SK-N-SH treated with all-trans-retinoic acid at 6 μM for 48 hours (cell line): ENCODE results near the gene ACADL.
A peak's percentile ranks its signal among the peaks of the same experiment; 100 is the strongest.
"Not testable (repeated sequence)": the region's sequence is repeated elsewhere in the genome, so short reads cannot be mapped to it uniquely, and the experiment has no call there.

Experiments
- ATAC-seq: fragments of 200-7000 bp; cut with Tn5 transposase; 3 replicates; pipeline ENCODE4 v1.9.1; 2020; ENCODE audit warnings: mild to moderate bottlenecking, moderate library complexity
- ARNTL ChIP-seq: fragments of 450-650 bp; formaldehyde crosslinking; IDR thresholded peaks from 2 replicates; pipeline ENCODE4 v1.5.0; 2020; ENCODE audit warnings: low read depth, mild to moderate bottlenecking, moderate library complexity, borderline replicate concordance
- BACH2 ChIP-seq: fragments of 250-450 bp; sonication (Bioruptor Pico); IDR thresholded peaks from 2 replicates; pipeline ENCODE4 v1.9.0; 2021; ENCODE audit warnings: mild to moderate bottlenecking, borderline replicate concordance
- CSDC2 ChIP-seq: fragments of 250-450 bp; sonication (Bioruptor Pico); IDR thresholded peaks from 2 replicates; pipeline ENCODE4 v1.5.0; 2020; ENCODE audit warnings: mild to moderate bottlenecking, moderate library complexity
- ESRRG ChIP-seq: fragments of 250-450 bp; sonication (Bioruptor Pico); IDR thresholded peaks from 2 replicates; pipeline ENCODE4 v1.6.1; 2021; ENCODE audit warnings: mild to moderate bottlenecking
- ISL1 ChIP-seq: fragments of 250-450 bp; sonication (Bioruptor Pico); IDR thresholded peaks from 2 replicates; pipeline ENCODE4 v2.1.2; 2022; ENCODE audit warnings: mild to moderate bottlenecking, moderate library complexity
- PPARA ChIP-seq: fragments of 250-450 bp; sonication (Bioruptor Pico); IDR thresholded peaks from 2 replicates; pipeline ENCODE4 v1.5.0; 2020; ENCODE audit warnings: mild to moderate bottlenecking, borderline replicate concordance
- RARB ChIP-seq: fragments of 250-450 bp; sonication (Bioruptor Pico); IDR thresholded peaks from 2 replicates; pipeline ENCODE4 v1.8.0; 2021; ENCODE audit warnings: mild to moderate bottlenecking, moderate library complexity
- SNAI2 ChIP-seq: fragments of 250-450 bp; sonication (Bioruptor Pico); IDR thresholded peaks from 2 replicates; pipeline ENCODE4 v1.5.0; 2020; ENCODE audit warnings: mild to moderate bottlenecking, moderate library complexity
- TOX ChIP-seq: fragments of 250-450 bp; sonication (Bioruptor Pico); IDR thresholded peaks from 2 replicates; pipeline ENCODE4 v1.8.0; 2021; ENCODE audit warnings: mild to moderate bottlenecking, moderate library complexity, borderline replicate concordance
- ZC3H10 ChIP-seq: fragments of 250-450 bp; sonication (Bioruptor Pico); IDR thresholded peaks from 2 replicates; pipeline ENCODE4 v1.5.1; 2021; ENCODE audit warnings: mild to moderate bottlenecking, moderate library complexity
- ZFP3 ChIP-seq: fragments of 250-450 bp; sonication (Bioruptor Pico); IDR thresholded peaks from 2 replicates; pipeline ENCODE4 v1.5.0; 2020; ENCODE audit warnings: mild to moderate bottlenecking, moderate library complexity
- ZFP30 ChIP-seq: fragments of 450-650 bp; formaldehyde crosslinking; IDR thresholded peaks from 2 replicates; pipeline ENCODE4 v1.5.0; 2022; ENCODE audit warnings: mild to moderate bottlenecking, moderate library complexity
- ZNF565 ChIP-seq: fragments of 450-650 bp; formaldehyde crosslinking; conservative IDR thresholded peaks from 2 replicates; pipeline ENCODE4 v1.5.0; 2020; ENCODE audit warnings: low read depth, mild to moderate bottlenecking, moderate library complexity
- ZNF70 ChIP-seq: fragments of 450-650 bp; formaldehyde crosslinking; IDR thresholded peaks from 2 replicates; pipeline ENCODE4 v1.5.0; 2020; ENCODE audit warnings: mild to moderate bottlenecking, moderate library complexity
- ZNF8 ChIP-seq: fragments of 450-650 bp; formaldehyde crosslinking; IDR thresholded peaks from 2 replicates; pipeline ENCODE4 v1.5.0; 2020; ENCODE audit warnings: mild to moderate bottlenecking, moderate library complexity
- TF ChIP-seq, protein P1 (sequence below): fragments of 250-450 bp; sonication (Bioruptor Pico); IDR thresholded peaks from 2 replicates; pipeline ENCODE4 v1.5.1; 2021; ENCODE audit warnings: mild to moderate bottlenecking, moderate library complexity
- TF ChIP-seq, protein P2 (sequence below): fragments of 250-450 bp; sonication (Bioruptor Pico); IDR thresholded peaks from 2 replicates; pipeline ENCODE4 v1.8.0; 2020; ENCODE audit warnings: mild to moderate bottlenecking, moderate library complexity, borderline replicate concordance
- TF ChIP-seq, protein P3 (sequence below): fragments of 250-450 bp; sonication (Bioruptor Pico); IDR thresholded peaks from 2 replicates; pipeline ENCODE4 v1.5.1; 2020; ENCODE audit warnings: low read depth, mild to moderate bottlenecking, moderate library complexity
- TF ChIP-seq, protein P4 (sequence below): fragments of 250-450 bp; sonication (Bioruptor Pico); IDR thresholded peaks from 2 replicates; pipeline ENCODE4 v1.5.0; 2020; ENCODE audit warnings: mild to moderate bottlenecking, moderate library complexity
- TF ChIP-seq, protein P5 (sequence below): fragments of 250-450 bp; sonication (Bioruptor Pico); IDR thresholded peaks from 2 replicates; pipeline ENCODE4 v1.8.0; 2021; ENCODE audit warnings: low read depth, mild to moderate bottlenecking, moderate library complexity, borderline replicate concordance

ACADL gene

DNA sequence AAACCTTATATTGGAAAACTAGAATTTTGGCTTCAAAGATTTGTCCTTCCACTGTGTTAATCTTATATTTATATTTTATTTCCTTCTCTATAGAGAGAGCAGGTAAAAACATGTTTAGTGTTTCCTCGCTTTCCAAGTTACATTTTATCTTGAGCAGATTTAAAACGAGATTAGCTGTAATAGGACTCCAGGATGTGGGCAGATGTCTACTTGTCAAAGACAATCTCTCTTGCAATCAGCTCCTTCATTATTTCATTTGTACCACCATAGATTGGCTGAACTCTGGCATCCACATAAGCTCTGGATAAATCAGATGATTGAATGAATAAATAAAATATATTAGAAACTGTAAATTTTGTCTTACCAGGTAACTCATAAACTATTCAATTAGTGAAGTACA, 36.5 kb downstream of the ACADL start:
- no peak for TF ChIP-seq ZNF8
- TF ChIP-seq, protein P1, sequence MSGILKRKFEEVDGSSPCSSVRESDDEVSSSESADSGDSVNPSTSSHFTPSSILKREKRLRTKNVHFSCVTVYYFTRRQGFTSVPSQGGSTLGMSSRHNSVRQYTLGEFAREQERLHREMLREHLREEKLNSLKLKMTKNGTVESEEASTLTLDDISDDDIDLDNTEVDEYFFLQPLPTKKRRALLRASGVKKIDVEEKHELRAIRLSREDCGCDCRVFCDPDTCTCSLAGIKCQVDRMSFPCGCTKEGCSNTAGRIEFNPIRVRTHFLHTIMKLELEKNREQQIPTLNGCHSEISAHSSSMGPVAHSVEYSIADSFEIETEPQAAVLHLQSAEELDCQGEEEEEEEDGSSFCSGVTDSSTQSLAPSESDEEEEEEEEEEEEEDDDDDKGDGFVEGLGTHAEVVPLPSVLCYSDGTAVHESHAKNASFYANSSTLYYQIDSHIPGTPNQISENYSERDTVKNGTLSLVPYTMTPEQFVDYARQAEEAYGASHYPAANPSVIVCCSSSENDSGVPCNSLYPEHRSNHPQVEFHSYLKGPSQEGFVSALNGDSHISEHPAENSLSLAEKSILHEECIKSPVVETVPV (CRISPR knock-in tag): no peak
- TF ChIP-seq, protein P2, sequence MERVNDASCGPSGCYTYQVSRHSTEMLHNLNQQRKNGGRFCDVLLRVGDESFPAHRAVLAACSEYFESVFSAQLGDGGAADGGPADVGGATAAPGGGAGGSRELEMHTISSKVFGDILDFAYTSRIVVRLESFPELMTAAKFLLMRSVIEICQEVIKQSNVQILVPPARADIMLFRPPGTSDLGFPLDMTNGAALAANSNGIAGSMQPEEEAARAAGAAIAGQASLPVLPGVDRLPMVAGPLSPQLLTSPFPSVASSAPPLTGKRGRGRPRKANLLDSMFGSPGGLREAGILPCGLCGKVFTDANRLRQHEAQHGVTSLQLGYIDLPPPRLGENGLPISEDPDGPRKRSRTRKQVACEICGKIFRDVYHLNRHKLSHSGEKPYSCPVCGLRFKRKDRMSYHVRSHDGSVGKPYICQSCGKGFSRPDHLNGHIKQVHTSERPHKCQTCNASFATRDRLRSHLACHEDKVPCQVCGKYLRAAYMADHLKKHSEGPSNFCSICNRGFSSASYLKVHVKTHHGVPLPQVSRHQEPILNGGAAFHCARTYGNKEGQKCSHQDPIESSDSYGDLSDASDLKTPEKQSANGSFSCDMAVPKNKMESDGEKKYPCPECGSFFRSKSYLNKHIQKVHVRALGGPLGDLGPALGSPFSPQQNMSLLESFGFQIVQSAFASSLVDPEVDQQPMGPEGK (CRISPR knock-in tag): no peak
- no peak for TF ChIP-seq ZFP30 (CRISPR knock-in tag)
- TF ChIP-seq ZFP3 (CRISPR knock-in tag): no peak
- TF ChIP-seq ZNF70 (CRISPR knock-in tag): no peak
- TF ChIP-seq BACH2 (CRISPR knock-in tag): no peak
- no peak for TF ChIP-seq ARNTL (CRISPR knock-in tag)
- TF ChIP-seq, protein P3, sequence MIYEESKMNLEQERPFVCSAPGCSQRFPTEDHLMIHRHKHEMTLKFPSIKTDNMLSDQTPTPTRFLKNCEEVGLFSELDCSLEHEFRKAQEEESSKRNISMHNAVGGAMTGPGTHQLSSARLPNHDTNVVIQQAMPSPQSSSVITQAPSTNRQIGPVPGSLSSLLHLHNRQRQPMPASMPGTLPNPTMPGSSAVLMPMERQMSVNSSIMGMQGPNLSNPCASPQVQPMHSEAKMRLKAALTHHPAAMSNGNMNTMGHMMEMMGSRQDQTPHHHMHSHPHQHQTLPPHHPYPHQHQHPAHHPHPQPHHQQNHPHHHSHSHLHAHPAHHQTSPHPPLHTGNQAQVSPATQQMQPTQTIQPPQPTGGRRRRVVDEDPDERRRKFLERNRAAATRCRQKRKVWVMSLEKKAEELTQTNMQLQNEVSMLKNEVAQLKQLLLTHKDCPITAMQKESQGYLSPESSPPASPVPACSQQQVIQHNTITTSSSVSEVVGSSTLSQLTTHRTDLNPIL: no peak
- TF ChIP-seq, protein P4, sequence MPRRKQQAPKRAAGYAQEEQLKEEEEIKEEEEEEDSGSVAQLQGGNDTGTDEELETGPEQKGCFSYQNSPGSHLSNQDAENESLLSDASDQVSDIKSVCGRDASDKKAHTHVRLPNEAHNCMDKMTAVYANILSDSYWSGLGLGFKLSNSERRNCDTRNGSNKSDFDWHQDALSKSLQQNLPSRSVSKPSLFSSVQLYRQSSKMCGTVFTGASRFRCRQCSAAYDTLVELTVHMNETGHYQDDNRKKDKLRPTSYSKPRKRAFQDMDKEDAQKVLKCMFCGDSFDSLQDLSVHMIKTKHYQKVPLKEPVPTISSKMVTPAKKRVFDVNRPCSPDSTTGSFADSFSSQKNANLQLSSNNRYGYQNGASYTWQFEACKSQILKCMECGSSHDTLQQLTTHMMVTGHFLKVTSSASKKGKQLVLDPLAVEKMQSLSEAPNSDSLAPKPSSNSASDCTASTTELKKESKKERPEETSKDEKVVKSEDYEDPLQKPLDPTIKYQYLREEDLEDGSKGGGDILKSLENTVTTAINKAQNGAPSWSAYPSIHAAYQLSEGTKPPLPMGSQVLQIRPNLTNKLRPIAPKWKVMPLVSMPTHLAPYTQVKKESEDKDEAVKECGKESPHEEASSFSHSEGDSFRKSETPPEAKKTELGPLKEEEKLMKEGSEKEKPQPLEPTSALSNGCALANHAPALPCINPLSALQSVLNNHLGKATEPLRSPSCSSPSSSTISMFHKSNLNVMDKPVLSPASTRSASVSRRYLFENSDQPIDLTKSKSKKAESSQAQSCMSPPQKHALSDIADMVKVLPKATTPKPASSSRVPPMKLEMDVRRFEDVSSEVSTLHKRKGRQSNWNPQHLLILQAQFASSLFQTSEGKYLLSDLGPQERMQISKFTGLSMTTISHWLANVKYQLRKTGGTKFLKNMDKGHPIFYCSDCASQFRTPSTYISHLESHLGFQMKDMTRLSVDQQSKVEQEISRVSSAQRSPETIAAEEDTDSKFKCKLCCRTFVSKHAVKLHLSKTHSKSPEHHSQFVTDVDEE (CRISPR knock-in tag): no peak
- no peak for TF ChIP-seq SNAI2 (CRISPR knock-in tag)
- no peak for TF ChIP-seq ZC3H10
- TF ChIP-seq, protein P5, sequence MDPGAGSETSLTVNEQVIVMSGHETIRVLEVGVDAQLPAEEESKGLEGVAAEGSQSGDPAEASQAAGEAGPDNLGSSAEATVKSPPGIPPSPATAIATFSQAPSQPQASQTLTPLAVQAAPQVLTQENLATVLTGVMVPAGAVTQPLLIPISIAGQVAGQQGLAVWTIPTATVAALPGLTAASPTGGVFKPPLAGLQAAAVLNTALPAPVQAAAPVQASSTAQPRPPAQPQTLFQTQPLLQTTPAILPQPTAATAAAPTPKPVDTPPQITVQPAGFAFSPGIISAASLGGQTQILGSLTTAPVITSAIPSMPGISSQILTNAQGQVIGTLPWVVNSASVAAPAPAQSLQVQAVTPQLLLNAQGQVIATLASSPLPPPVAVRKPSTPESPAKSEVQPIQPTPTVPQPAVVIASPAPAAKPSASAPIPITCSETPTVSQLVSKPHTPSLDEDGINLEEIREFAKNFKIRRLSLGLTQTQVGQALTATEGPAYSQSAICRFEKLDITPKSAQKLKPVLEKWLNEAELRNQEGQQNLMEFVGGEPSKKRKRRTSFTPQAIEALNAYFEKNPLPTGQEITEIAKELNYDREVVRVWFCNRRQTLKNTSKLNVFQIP: no peak
- no peak for TF ChIP-seq PPARA (CRISPR knock-in tag)
- no peak for TF ChIP-seq RARB (CRISPR knock-in tag)
- TF ChIP-seq ISL1 (CRISPR knock-in tag): no peak
- no peak for TF ChIP-seq CSDC2
- TF ChIP-seq, all 23 proteins: peak for 0

DNA sequence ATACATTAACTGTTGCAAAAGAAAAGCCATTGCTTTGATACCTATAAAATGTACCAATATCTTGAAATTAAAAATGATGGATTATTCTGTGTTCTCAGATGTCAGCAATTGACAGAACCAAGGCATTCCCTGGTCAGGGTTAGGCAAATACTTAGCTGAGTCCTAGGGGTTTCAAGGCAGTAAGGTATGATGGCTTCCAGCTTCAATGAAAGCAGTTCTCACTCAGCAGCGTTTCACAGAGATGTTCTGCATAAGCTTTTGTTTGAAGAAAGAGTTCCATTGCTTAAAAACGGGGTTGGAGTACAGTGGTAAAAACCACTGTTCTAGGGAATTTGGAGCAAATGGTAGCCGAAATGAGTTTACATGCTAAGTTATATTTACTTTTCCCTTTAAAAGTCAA, 37.1 kb downstream of the ACADL start:
- ATAC-seq: peak; percentile 22; the same call in 1 of the 3 replicates
- TF ChIP-seq RARB (CRISPR knock-in tag) (no peak), ZFP3 (CRISPR knock-in tag) (no peak), ARNTL (CRISPR knock-in tag) (no peak), ZNF565 (CRISPR knock-in tag) (no peak), ZFP30 (CRISPR knock-in tag) (no peak), ZNF70 (CRISPR knock-in tag) (no peak), ZC3H10 (no peak), TOX (CRISPR knock-in tag) (no peak), SNAI2 (CRISPR knock-in tag) (no peak), ISL1 (CRISPR knock-in tag) (no peak), PPARA (CRISPR knock-in tag) (no peak), ESRRG (CRISPR knock-in tag) (no peak)
- TF ChIP-seq, protein P3: no peak
- TF ChIP-seq, protein P1 (CRISPR knock-in tag): no peak
- TF ChIP-seq, protein P5: no peak

More for the DNA sequence above, 36.5 kb downstream of the ACADL start:
- peak; percentile 70 for ATAC-seq

DNA sequence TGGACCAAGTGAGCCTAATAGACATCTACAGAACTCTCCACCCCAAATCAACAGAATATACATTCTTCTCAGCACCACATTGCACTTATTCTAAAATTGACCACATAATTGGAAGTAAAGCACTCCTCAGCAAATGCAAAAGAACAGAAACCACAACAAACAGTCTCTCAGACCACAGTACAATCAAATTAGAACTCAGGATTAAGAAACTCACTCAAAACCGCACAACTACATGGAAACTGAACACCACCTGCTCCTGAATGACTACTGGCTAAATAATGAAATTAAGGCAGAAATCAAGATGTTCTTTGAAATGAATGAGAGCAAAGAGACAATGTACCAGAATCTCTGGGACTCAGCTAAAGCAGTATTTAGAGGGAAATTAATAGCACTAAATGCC, 41.3 kb downstream of the ACADL start:
- not testable (repeated sequence) for ATAC-seq

DNA sequence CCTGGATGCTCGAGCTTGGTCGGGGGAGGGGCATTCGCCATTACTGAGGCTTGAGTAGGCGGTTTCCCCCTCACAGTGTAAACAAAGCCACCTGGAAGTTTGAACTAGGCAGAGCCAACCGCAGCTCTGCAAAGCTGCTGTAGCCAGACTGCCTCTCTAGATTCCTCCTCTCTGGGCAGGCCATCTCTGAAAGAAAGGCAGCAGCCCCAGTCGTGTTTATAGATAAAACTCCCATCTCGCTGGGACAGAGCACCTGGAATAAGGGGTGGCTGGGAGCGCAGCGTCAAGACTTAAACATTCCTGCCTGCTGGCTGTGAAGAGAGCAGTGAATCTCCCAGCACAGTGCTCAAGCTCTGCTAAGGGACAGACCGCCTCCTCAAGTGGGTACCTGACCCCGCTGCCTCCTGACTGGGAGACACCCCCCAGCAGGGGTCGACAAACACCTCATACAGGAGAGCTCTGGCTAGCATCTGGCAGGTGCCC, 43.6 kb downstream of the ACADL start:
- not testable (repeated sequence) for ATAC-seq

DNA sequence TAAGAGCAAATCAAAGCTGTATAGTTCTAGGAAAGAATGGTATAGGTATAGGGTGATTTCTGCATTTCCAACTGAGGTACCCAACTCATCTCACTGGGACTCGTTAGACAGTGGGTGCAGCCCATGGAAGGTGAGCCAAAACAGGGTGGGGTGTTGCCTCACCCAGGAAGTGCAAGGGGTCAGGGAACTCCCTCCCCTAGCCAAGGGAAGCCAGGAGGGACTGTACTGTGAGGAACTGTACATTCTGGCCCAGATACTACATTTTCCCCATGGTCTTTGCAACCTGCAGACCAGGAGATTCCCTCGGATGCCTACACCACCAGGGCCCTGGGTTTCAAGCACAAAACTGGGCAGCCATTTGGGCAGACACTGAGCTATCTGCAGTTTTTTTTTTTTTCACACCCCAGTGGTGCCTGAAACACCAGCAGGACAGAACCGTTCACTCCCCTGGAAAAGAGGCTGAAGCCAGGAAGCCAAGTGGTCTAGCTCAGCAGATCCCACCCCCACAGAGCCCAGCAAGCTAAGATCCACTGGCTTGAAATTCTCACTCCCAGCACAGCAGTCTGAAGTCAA, 44.1 kb downstream of the ACADL start:
- ATAC-seq: not testable (repeated sequence)
